ENCODE measurements around the gene MOB2.

The MOB2 gene

GRCh38 chr11:1497600-1497999 lies 11.0 kb upstream of the MOB2 start:
- Histone ChIP-seq H3K79me2 (ENCODE audit: insufficient read depth, low read length) (peaks cover 92% of the 10 kb centered on the region), H2AFZ (ENCODE audit: low read depth, low read length) (no peak overlapping the region), H3K27ac (ENCODE audit: low read length) (no peak overlapping the region), H3K9me3 (ENCODE audit: insufficient read depth, low read length, severe bottlenecking) (no peaks in the 10 kb centered on the region), H3K4me1 (ENCODE audit: insufficient read depth, low read length) (no peaks in the 10 kb centered on the region), H4K20me1 (ENCODE audit: insufficient read depth, low read length) (peaks cover 63% of the 10 kb centered on the region), H3K4me3 (ENCODE audit: low read depth in 1 of 2, low read length in 2 of 2) (no peak overlapping the region), H3K27me3 (ENCODE audit: insufficient read depth, low read length, poor library complexity) (no peaks in the 10 kb centered on the region), H3K9ac (ENCODE audit: low read depth, low read length) (no peak overlapping the region), H3K4me2 (ENCODE audit: insufficient read depth, low read length) (no peak overlapping the region), H3K36me3 (ENCODE audit: insufficient read depth, low read length) (peaks cover 14% of the 10 kb centered on the region; the same call in 1 of the 2 replicates)
- TF ChIP-seq EZH2 (IDR thresholded peaks at IDR 0.05; ENCODE audit: borderline replicate concordance, low read depth, low read length, severe bottlenecking) (no peak), CTCF (IDR thresholded peaks at IDR 0.05; ENCODE audit: borderline replicate concordance, extremely low read depth, low read length, poor library complexity, severe bottlenecking) (no peak)
- no peak for ATAC-seq (ENCODE audit: insufficient read depth, low read depth)
- no peak for DNase-seq

- H3K27me3 ChIP-seq (ENCODE audit: insufficient read depth, low read length, poor library complexity), result no peaks in the 10 kb centered on the region
- TF ChIP-seq CTCF (IDR thresholded peaks at IDR 0.05; ENCODE audit: borderline replicate concordance, extremely low read depth, low read length, poor library complexity, severe bottlenecking), result no peak
- TF ChIP-seq EZH2 (IDR thresholded peaks at IDR 0.05; ENCODE audit: borderline replicate concordance, low read depth, low read length, severe bottlenecking), result no peak
- H3K4me1 ChIP-seq (ENCODE audit: insufficient read depth, low read length), result no peaks in the 10 kb centered on the region
- no peak overlapping the region for H3K4me2 ChIP-seq (ENCODE audit: insufficient read depth, low read length)
- no peak overlapping the region for H2AFZ ChIP-seq (ENCODE audit: low read depth, low read length)
- H3K9me3 ChIP-seq (ENCODE audit: insufficient read depth, low read length, severe bottlenecking), result no peaks in the 10 kb centered on the region
- H3K36me3 ChIP-seq (ENCODE audit: insufficient read depth, low read length), result peaks cover 14% of the 10 kb centered on the region; the same call in 1 of the 2 replicates
- no peak overlapping the region for H3K27ac ChIP-seq (ENCODE audit: low read length)
- H3K4me3 ChIP-seq (ENCODE audit: low read depth in 1 of 2, low read length in 2 of 2), result no peak overlapping the region
- peaks cover 59% of the 10 kb centered on the region for H4K20me1 ChIP-seq (ENCODE audit: insufficient read depth, low read length)
- H3K9ac ChIP-seq (ENCODE audit: low read depth, low read length), result no peak overlapping the region
- no peak for ATAC-seq (ENCODE audit: insufficient read depth, low read depth)
- no peak for DNase-seq
- peaks cover 91% of the 10 kb centered on the region for H3K79me2 ChIP-seq (ENCODE audit: insufficient read depth, low read length)
Measured at GRCh38 chr11:1496761-1497095, 10.1 kb upstream of the MOB2 start.

GRCh38 chr11:1496091-1496760 lies 9.6 kb upstream of the MOB2 start:
- TF ChIP-seq CTCF (IDR thresholded peaks at IDR 0.05; ENCODE audit: borderline replicate concordance, extremely low read depth, low read length, poor library complexity, severe bottlenecking) (no peak), EZH2 (IDR thresholded peaks at IDR 0.05; ENCODE audit: borderline replicate concordance, low read depth, low read length, severe bottlenecking) (no peak)
- Histone ChIP-seq H4K20me1 (ENCODE audit: insufficient read depth, low read length) (peaks cover 59% of the 10 kb centered on the region), H3K79me2 (ENCODE audit: insufficient read depth, low read length) (peaks cover 91% of the 10 kb centered on the region)

More at GRCh38 chr11:1496091-1496760, 9.6 kb upstream of the MOB2 start:
- H3K4me2 ChIP-seq (ENCODE audit: insufficient read depth, low read length), result no peak overlapping the region
- H3K9ac ChIP-seq (ENCODE audit: low read depth, low read length), result no peak overlapping the region
- DNase-seq (no peak), ATAC-seq (ENCODE audit: insufficient read depth, low read depth) (no peak)
- H3K9me3 ChIP-seq (ENCODE audit: insufficient read depth, low read length, severe bottlenecking), result no peaks in the 10 kb centered on the region
- no peak overlapping the region for H3K4me3 ChIP-seq (ENCODE audit: low read depth in 1 of 2, low read length in 2 of 2)
- peaks cover 14% of the 10 kb centered on the region; the same call in 1 of the 2 replicates for H3K36me3 ChIP-seq (ENCODE audit: insufficient read depth, low read length)
- H2AFZ ChIP-seq (ENCODE audit: low read depth, low read length), result no peak overlapping the region
- no peak overlapping the region for H3K27ac ChIP-seq (ENCODE audit: low read length)
- no peaks in the 10 kb centered on the region for H3K27me3 ChIP-seq (ENCODE audit: insufficient read depth, low read length, poor library complexity)
- no peaks in the 10 kb centered on the region for H3K4me1 ChIP-seq (ENCODE audit: insufficient read depth, low read length)

All from DND-41 (cell line).